ENCODE measurements around the gene LHPP.

LHPP gene

DNA sequence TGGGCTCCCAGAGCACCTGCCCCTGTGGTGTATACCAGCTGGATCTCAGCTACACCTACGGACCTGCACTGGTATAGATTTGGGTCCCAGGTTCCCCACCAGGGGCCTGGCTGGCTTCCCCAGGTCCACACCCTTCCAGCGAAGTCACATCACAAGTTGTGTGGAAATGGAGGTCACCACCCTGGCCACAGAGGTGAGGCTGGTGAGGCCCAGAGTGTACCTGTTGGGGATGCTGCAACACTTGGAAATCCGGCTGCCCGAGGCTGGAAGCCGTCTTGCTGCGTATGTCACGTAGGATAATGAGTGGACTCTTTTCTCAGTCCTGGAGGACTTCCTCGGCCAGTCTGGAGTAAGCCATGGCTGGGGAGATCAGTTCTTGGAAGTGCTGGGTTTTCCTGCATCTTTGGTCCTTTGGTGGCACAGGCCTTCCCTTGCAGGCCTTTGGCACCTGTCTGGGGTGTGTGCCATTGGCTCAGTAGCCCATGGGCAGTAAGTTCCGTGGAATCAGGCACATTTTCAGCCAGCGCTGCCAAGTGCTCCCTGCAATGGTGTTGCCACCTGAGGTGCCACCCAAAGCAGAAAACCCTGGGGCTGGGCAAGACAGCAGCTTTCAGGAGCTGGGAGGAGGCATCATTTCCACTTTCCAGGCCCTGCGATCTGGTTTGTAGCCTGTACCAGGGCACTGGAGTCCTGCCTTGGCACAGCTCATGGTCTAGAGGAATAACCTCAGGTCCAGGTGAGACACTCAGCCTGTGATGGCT lies 97.9 kb downstream of the LHPP start:
- DNase-seq: no peak

GRCh38 chr10:124560377-124561105 lies 98.9 kb downstream of the LHPP start:
- no peak for DNase-seq

DNA sequence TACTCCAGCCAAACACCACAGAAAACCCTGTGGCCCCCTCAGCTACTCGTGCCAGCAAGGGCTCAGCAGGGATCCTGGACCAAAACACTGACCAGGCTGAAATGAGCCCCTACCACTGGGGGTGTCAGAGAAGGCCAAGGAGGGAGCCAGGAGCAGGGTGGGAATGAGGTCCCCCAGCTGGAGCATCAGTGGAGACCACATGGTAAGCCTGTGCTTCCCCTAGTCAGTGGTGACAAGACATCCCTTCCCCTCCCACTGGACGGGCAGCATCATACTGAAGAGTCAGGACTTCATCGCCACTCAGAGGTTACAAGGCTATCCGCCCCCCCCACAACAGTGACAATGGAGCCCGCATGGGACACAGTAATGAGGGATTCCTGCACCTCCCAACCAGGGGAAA lies 99.6 kb downstream of the LHPP start:
- no peak for DNase-seq

DNA sequence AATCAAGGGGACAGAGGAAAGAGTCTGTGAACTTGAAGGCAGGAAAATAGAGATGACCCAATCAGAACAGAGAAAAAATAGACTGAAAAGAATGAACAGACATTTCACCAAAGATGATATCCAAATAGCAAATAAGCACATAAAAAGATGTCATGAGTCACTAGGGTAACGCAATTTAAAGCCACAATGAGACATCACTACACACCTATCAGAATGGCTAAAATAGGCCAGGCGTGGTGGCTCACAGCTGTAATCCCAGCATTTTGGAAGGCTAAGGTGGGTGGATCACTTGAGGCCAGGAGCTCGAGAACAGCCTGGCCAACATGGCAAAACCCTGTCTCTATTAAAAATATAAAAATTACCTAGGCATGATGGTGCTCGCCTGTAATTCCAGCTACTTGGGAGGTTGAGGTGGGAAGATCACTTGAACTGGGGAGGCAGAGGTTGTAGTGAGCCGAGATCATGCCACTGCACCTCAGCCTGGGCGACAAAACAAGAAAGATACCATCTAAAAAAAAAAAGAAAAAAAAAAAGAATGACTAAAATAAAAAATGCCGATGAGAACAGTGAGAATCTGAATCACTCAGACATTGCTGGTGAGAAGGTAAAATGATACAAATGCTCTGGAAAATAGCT lies 100.9 kb downstream of the LHPP start:
- no peak for DNase-seq

- DNase-seq: no peak
These were observed 101.9 kb downstream of the LHPP start for GRCh38 chr10:124563320-124564040.

GRCh38 chr10:124564881-124565280 lies 103.3 kb downstream of the LHPP start:
- no peak for DNase-seq

- no peak for DNase-seq
These were observed 104.1 kb downstream of the LHPP start for GRCh38 chr10:124565565-124566221.

GRCh38 chr10:124566222-124566888 lies 104.7 kb downstream of the LHPP start:
- no peak for DNase-seq

DNA sequence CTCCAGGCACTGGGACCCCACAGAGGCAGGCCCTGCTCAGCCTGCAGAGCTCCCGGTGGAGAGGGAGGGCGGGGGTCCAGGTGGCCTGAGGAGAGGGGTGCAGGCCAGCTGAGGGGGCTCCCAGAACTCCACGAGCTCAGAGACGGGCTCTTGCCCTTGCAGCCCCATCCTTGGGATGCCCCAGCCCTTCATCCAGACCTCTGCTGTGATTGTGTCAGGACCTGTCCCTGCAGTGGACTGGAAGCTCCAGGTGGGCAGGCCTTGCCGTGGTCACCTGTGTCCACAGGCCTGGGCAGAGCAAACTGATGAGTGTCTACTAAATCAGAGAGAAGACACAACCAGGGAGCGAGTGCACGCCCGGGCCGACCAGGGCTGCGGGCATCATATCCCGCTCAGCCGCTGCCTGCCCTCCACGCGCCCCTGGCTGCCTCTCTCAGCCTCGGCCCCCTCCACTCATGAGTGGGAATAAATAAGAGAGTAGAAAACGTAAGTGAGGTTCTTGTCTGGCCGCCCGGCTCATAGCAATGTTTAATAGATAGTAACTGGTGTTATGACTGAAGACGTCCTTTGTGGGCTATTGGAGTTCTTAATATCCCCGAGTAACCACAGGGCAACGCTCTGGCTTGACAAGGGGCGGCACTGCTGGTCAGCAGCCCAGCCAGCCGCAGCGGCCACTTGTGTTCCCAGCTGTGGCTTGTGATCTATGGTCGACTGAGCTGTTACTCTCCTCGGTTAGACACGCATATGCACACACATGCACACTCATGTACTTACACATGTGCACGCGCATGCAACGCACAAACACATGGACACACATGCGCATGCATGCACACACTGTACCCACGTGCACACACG lies 105.6 kb downstream of the LHPP start:
- no peak for DNase-seq

- DNase-seq: no peak
These were observed 106.7 kb downstream of the LHPP start for GRCh38 chr10:124568339-124568738.

DNA sequence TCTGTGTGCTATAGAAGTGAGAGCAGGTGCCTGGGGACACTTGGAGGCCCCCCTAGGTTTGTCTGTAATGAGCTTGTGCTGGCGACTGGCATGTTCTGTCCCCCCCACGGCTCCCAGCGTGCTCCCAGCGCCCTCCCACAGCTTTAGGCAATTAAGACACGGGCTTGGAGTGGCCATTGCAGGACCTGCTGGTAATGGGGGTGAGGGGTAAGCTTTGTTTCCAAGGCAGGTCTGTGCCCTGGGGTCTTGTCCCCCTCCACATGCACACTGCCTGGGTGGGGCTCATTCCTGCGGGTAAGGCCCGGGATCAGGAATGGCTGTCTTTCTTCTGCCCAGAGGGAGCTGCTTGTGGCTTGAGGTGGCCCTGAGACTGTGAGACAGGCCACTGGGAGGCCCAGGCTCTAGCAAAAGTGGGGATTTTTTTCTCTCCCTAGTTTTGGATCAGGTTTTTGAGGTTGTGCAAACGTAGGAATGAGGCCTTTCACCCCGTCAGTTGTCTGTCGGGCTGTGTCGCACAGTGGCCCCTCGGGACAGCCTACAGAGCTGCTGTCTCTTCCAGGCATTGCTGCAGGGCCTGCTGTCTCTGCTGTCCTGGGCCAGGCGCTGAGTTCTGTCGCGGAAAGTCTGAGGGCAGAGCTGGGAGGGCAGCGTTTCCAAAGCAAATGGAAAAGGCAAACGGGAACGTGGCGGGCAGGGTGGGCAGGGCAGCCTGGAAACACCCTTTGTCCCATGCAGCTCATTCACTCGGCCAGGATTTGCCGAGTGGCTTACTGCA lies 107.4 kb downstream of the LHPP start:
- DNase-seq: no peak

DNA sequence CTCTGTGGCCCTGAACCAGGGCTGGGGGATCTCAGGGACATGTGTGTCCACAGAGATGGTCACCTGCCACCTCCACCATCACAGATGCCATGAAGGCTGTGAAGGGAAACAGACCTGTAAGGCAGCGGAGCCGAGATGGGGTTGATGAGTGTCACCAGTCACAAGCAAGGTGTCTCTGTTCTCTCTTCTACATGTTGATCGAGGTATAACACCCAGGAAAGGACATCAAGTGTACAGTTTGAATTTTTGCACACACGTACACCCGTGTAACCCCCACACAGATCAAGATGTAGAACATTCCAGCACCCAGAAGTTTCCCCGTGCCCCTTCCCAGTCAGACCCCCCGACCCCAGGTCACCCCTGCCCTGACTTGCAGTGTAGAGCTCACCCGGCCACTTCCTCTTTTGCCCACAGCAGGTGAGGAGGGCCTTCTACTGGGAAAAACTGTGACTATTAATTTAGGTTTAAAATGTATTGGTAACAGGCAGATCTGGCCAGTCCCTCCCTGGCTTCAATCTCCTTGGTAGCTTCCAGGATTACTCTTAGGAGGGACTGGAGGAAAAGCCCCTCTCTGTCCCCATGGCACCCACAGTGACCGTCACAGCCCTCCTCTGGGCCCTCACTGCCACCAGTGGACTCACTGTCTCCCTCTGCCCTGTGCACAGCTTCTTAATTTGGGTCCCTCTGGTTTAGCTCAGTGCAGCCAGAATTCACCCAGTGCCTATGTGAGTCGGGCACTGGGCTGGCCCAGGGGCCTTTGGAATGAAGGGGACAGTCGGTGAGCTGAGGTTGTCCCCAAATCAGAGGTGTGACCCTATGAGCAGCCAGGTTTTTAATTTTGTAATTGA lies 108.2 kb downstream of the LHPP start:
- no peak for DNase-seq

DNA sequence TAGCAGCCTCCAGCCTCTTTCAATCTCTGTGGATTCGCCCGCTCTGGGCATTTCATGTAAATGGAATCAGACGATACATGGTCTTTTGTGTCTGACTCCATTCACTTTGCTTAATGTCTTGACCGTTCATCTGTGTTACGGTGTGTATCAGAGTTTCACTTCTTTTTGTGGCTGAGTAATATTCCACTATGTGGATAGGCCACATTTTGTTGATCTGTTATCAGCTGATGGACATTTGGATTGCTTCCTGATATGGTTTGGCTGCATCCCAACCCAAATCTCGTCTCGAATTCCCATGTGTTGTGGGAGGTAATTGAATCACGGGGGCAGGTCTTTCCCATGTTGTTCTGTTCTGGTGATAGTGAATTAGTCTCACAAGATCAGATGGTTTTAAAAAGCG lies 109.0 kb downstream of the LHPP start:
- no peak for DNase-seq

DNA sequence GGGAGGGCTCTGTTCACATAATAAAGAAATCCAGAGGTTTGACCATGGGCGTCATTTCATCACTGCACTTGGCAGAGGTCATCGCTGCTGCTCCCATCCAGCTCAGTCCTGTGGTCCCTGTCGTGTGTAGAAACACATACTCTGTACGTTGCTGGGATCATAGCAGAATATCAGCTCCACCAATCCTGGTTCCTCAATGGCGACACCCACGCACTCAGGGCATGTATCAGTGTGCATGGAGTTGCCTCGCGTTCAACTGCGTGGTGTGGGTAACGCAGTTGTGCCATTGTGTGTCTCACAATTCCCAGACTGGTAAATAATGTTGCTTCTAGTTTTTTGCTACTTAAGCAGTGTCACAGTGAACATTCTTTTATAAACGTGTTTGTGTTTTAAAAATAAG lies 111.1 kb downstream of the LHPP start:
- DNase-seq: no peak

- DNase-seq: no peak
These were observed 112.3 kb downstream of the LHPP start for GRCh38 chr10:124573726-124574455.

DNA sequence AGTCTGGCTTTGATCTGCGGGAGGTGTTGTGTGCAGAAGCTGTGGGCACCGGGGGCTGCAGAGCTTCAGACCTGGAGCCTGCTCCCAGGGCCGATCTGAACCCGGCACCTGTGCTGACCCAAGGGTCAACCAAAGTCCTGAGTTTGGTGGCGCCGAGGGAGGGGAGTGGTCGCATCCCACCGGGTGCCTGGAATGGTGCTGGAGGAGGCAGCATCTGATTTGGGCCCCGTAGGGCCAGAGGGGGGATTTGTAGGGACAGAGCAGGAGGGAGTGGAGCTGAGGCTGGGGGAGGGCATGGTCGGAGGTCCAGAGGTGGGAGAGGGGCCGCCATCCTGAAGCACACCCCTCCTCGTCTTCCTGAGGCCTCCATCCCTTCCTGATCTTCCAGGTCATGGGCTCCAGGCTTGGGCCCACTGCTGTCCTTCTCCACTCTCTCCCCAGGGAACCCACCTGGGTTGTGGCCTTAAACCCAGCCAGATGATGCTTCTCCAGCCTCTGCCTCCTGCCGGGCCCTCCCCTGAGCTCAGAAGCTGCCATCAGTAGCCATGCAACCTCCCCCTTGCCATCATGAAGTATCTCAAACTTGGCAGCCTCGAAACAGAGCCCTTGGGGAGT lies 112.9 kb downstream of the LHPP start:
- DNase-seq: no peak

DNA sequence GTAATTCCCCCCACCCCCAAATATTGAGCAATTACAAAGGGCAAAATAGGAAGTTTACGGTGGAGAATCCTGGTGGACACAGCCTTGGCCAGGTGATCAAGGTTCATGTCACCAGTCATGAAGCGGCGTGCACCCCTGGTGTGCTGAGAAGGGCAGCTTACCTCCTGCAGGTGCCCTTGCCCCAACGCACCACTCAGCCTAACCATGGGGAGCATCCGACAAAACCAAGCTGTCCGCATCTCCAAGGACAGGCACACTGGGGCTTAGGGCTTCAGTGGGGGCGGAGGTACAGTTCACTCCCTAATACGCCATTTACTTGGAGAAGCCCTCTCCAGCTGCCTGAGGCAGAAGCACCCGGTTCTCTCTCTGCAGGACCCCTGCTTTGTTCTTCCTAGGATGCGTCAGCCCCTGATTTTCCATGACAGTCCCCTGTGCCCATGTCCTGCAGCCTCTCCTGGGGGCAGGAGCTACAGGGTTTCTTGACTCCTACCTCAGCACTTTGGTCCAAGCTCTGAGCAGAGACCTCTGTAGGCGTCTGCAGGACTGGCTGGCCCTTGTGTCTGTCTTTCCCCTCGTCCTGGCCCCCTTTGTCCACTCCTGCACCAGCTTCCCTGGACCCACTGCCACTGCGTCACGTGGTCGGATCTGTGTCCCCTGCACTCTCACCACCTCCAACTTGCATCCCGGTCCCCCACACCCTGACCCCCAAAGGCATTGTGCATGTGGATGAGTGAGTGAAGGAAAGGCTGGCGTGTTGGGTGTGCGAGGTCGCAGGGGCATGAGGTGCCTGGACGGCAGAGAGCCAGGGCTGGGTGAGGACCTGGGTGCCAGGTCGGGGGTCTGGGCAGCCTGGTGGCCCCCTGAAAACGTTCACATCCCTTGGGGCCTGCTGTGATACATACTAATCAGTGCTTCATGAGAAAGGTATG lies 113.7 kb downstream of the LHPP start:
- DNase-seq: no peak

All from activated effector memory CD4-positive, alpha-beta T cell treated with anti-CD3 and anti-CD28 coated beads, Interleukin-2, amount 50 U/mL, for 16 hours (primary cell).